Dermis microvascular lymphatic vessel endothelial cell (primary cell): Measurements from ENCODE around the gene RGS8. TPM values are rescaled to one million over a fixed set of nuclear protein-coding genes. Genes with fewer than 3 reads are reported as not detected.

Source experiments
- DNase-seq, 2 donors: peaks; one replicate each; pipeline versions ENCODE4 v3.0.0 to v3.0.0-alpha.2; 2010; ENCODE audit warnings: low read depth in 2 of 2
- total RNA-seq: library from RNA; depleted of rRNA; stranded (reverse); fragments of >200 nt; gene quantifications from 2 replicates; pipeline ENCODE4 v1.2.1, GENCODE V29; 2014

RGS8 gene
- total RNA-seq, 1 donor from 2014 or later: not detected

- no peak for DNase-seq
Measured at GRCh38 chr1:182672487-182672836, 11.9 kb downstream of the RGS8 start.

- no peak for DNase-seq
Measured at GRCh38 chr1:182671750-182672486, 12.5 kb downstream of the RGS8 start.

GRCh38 chr1:182670032-182670749 lies 14.2 kb downstream of the RGS8 start:
- no peak for DNase-seq

GRCh38 chr1:182669266-182669665 lies 15.1 kb downstream of the RGS8 start:
- no peak for DNase-seq

GRCh38 chr1:182668521-182669054 lies 15.8 kb downstream of the RGS8 start:
- no peak for DNase-seq

GRCh38 chr1:182667848-182668505 lies 16.4 kb downstream of the RGS8 start:
- DNase-seq: no peak

GRCh38 chr1:182666706-182667105 lies 17.7 kb downstream of the RGS8 start:
- no peak for DNase-seq

GRCh38 chr1:182664296-182664695 lies 20.1 kb downstream of the RGS8 start:
- DNase-seq: no peak

- DNase-seq: no peak
Measured at GRCh38 chr1:182662956-182663355, 21.4 kb downstream of the RGS8 start.

GRCh38 chr1:182662121-182662890 lies 22.1 kb downstream of the RGS8 start:
- no peak for DNase-seq

- DNase-seq: no peak
Measured at GRCh38 chr1:182658055-182658454, 26.3 kb downstream of the RGS8 start.

GRCh38 chr1:182656842-182657397 lies 27.5 kb downstream of the RGS8 start:
- DNase-seq: no peak

GRCh38 chr1:182653986-182654385 lies 30.4 kb downstream of the RGS8 start:
- DNase-seq: no peak

GRCh38 chr1:182652933-182653332 lies 31.5 kb downstream of the RGS8 start:
- no peak for DNase-seq

GRCh38 chr1:182651339-182651724 lies 33.1 kb downstream of the RGS8 start:
- DNase-seq: no peak

GRCh38 chr1:182650678-182651338 lies 33.6 kb downstream of the RGS8 start:
- no peak for DNase-seq

- DNase-seq: no peak
Measured at GRCh38 chr1:182649041-182649440, 35.3 kb downstream of the RGS8 start.

GRCh38 chr1:182646739-182647138 lies 37.6 kb downstream of the RGS8 start:
- no peak for DNase-seq

- DNase-seq: no peak
Measured at GRCh38 chr1:182644886-182645285, 39.5 kb downstream of the RGS8 start.

- DNase-seq: no peak
Measured at GRCh38 chr1:182643699-182644098, 40.7 kb downstream of the RGS8 start.

GRCh38 chr1:182642461-182642860 lies 41.9 kb downstream of the RGS8 start:
- no peak for DNase-seq
